Measurements from ENCODE around the gene NUP62.

NUP62 gene

GRCh38 chr19:49863254-49863934, 65.9 kb downstream of the NUP62 start:
- DNase-seq, result no peak

DNA sequence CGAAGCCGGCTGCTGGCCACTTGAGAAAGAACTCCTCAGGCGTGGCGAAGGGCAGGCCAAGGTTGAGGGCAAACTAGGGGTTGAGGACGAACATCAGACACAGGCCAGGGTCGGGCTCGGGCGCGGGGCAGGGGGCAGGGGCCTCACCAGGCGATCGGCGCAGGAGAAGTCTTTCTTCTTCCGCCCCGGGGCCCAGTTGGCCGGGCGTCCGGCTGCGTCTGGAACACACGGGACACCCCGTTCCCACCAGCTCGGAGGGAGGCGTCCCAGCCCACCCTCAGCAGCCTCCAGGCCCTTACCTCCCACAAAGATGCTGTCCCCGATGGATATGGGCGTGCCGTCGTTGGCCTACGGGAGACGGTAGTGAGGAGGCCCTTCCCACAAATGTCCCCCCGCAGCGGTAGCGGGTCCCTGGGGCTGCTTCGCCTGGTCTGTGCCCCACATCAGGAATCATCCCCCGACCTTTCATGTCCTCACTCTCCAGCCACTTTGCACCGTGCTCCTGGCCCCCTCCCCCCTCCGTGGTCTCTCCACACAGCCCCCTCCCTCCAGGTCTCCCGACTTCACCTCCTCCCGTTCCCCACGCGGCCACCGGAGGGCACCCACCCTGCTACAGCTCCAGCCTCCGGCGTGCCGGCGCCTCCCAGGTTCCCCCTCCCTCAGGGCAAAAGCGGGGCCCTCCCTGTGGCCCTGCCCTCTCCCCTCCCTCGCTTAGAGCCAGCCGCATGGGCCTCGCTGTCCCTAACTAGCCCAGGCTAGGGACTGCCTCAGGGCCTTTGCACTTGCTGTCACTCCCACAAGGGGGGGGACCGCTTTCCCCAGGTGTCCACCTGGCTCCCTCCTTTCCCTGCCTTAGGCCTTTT, 66.7 kb downstream of the NUP62 start:
- no peak for DNase-seq

GRCh38 chr19:49861541-49862378, 67.5 kb downstream of the NUP62 start:
- DNase-seq, result no peak

- DNase-seq, result no peak
Measured at GRCh38 chr19:49861107-49861506, 68.2 kb downstream of the NUP62 start.

GRCh38 chr19:49860336-49861102, 68.8 kb downstream of the NUP62 start:
- DNase-seq, result no peak

- no peak for DNase-seq
Measured at GRCh38 chr19:49859682-49860335, 69.5 kb downstream of the NUP62 start.

DNA sequence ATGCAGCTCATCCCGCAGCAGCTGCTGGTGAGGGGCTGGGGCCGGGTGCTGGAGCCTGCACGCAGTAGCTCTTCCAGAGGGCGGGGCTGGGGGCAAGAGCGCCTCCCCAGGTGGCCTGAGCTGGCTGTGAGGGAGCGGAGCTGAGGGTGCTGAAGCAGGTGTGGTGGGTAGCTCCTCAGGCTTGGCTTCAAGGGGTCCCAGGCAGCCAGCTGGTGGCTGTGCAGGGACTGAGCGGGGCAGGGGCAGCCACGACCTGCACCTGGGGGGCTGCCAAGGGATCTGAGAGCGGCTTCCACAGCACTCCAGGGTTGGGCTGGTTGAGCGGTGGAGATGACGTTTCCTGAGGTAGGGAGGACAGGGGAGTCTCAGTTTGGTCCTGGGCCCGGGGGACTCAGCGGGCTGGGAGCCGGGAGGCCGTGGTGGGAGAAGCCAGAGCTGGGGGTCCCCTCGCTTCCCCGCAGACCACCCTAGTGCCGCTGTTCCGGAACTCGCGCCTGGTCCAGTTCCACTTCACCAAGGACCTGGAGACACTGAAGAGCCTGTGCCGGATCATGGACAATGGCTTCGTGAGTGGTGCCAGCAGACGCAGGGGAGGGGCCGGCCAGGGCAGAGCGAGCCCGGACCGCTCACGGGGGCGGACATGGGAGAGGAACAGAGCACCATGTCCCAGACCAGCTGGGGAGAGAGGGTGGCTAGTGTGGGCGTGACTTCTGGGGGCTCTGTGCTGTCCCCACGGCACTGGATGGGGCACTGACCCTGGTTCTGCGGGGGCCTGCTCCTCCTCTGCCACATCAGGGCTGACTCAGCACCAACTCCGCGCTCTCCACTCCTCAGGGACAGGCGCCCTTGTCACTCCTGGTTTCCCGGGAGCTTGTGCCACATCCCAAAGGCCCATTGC, 71.0 kb downstream of the NUP62 start:
- no peak for DNase-seq

GRCh38 chr19:49857838-49858087, 71.5 kb downstream of the NUP62 start:
- no peak for DNase-seq

- no peak for DNase-seq
Measured at GRCh38 chr19:49857061-49857837, 72.1 kb downstream of the NUP62 start.

All from SIG-M5 (cell line).